CD4-positive, alpha-beta T cell treated with Interleukin-10 for 1 hour (primary cell): ENCODE results near the gene FAF2.
A peak's percentile ranks its signal among the peaks of the same experiment; 100 is the strongest.
"Not testable (repeated sequence)": the region's sequence is repeated elsewhere in the genome, so short reads cannot be mapped to it uniquely, and the experiment has no call there.

Experiments used
- DNase-seq: peaks from one replicate; pipeline ENCODE4 v3.0.0-alpha.2; 2020

The FAF2 gene

GRCh38 chr5:176547802-176548201 lies 99.6 kb downstream of the FAF2 start:
- DNase-seq, result peak; percentile 57

- no peak for DNase-seq
Observed at GRCh38 chr5:176548967-176549444, 100.8 kb downstream of the FAF2 start, which contains the start of gene CDHR2. Gene CDHR2 (plus strand): TSS chr5:176549342. CDS start chr5:176565353, 16,011 bp downstream.

- no peak for DNase-seq
Observed at GRCh38 chr5:176549871-176550270, 101.7 kb downstream of the FAF2 start.

GRCh38 chr5:176550275-176550831 lies 102.2 kb downstream of the FAF2 start:
- DNase-seq, result no peak

GRCh38 chr5:176550937-176551336 lies 102.8 kb downstream of the FAF2 start:
- DNase-seq, result not testable (repeated sequence)

GRCh38 chr5:176552332-176552869 lies 104.2 kb downstream of the FAF2 start:
- no peak for DNase-seq

GRCh38 chr5:176553260-176554085 lies 105.3 kb downstream of the FAF2 start:
- no peak for DNase-seq

- no peak for DNase-seq
Observed at GRCh38 chr5:176557846-176558245, 109.7 kb downstream of the FAF2 start.
